HepG2 (cell line): Measurements from ENCODE around the gene GZF1.

Experiments used
- CTCF ChIP-seq: sonication (generic); formaldehyde crosslinking; IDR thresholded peaks from 2 replicates; pipeline ENCODE4 v1.5.0; 2020; ENCODE audit warnings: mild to moderate bottlenecking, missing genetic modification reagents, moderate library complexity
- RFX5 ChIP-seq: IDR thresholded peaks from 2 replicates; pipeline ENCODE4 v1.6.1; 2011; ENCODE audit warnings: low read depth, low read length, improper control_type of control experiment
- RNF219 ChIP-seq: sonication (generic); formaldehyde crosslinking; IDR thresholded peaks from 2 replicates; pipeline ENCODE4 v1.5.0; 2020; ENCODE audit warnings: mild to moderate bottlenecking, missing genetic modification reagents
- TF ChIP-seq, protein P1 (sequence below): sonication (generic); formaldehyde crosslinking; IDR thresholded peaks from 2 replicates; pipeline ENCODE4 v1.5.0; 2020; ENCODE audit warnings: missing genetic modification reagents

DNA sequence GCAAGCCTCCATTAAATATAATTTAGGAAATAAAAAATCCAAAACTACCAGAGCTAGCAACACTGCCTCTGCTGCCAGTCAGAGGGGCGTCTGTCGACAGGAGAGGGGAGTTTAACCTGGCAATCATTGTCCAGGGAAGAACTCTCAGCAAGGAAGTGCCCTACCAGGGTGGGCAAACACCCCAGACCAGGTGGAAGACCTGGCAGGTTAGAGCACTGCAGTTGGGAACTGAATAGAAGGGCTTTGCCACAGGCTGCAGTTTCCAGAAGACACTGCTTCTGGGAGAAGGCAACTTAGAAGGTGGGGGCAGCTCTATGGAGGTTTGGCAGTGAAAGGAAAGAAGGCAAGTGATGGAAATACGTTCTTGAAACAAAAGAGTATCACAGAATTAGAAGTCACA, 47.8 kb downstream of the GZF1 start:
- TF ChIP-seq, protein P1, sequence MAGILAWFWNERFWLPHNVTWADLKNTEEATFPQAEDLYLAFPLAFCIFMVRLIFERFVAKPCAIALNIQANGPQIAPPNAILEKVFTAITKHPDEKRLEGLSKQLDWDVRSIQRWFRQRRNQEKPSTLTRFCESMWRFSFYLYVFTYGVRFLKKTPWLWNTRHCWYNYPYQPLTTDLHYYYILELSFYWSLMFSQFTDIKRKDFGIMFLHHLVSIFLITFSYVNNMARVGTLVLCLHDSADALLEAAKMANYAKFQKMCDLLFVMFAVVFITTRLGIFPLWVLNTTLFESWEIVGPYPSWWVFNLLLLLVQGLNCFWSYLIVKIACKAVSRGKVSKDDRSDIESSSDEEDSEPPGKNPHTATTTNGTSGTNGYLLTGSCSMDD (CRISPR knock-in tag), result no peak
- no peak for TF ChIP-seq RNF219 (CRISPR knock-in tag)
- no peak for TF ChIP-seq CTCF (CRISPR knock-in tag)
- no peak for TF ChIP-seq RFX5
